Spleen (tissue), 11 donors: ENCODE results near the gene PPFIA1. TPM values are rescaled to one million over a fixed set of nuclear protein-coding genes. Genes with fewer than 3 reads are reported as not detected.

Experiments
- DNase-seq: peaks from one replicate; pipeline ENCODE4 v3.0.0-alpha.2; 2020
- H3K27ac ChIP-seq, 8 donors: fragments of 200-600 bp; sonication (generic) in 7 of 8; 1 replicate in 4 of 8; 2 replicates in 4 of 8; pipeline versions ENCODE4 v1.5.0 to v1.8.0; 2016 to 2021; ENCODE audit warnings: inconsistent platforms in 4 of 8, mild to moderate bottlenecking in 4 of 8, moderate library complexity in 1 of 8
- H3K27me3 ChIP-seq, 7 donors: fragments of 200-600 bp; sonication (generic) in 6 of 7; replicated peaks in 1 of 7; 1 replicate in 4 of 7; 2 replicates in 3 of 7; pipeline versions ENCODE4 v1.5.0 to v1.8.0; 2016 to 2021; ENCODE audit warnings: inconsistent platforms in 3 of 7, mild to moderate bottlenecking in 1 of 7
- H3K36me3 ChIP-seq, 6 donors: fragments of 200-600 bp; sonication (generic) in 5 of 6; 1 replicate in 4 of 6; 2 replicates in 2 of 6; pipeline versions ENCODE4 v1.5.0 to v1.8.0; 2016 to 2021; ENCODE audit warnings: inconsistent platforms in 2 of 6
- H3K4me1 ChIP-seq, 6 donors: fragments of 200-600 bp; sonication (generic) in 5 of 6; 1 replicate in 3 of 6; 2 replicates in 3 of 6; pipeline versions ENCODE4 v1.5.0 to v1.8.0; 2016 to 2021; ENCODE audit warnings: inconsistent platforms in 3 of 6
- H3K4me3 ChIP-seq, 8 donors: fragments of 200-600 bp; sonication (generic) in 7 of 8; 1 replicate in 4 of 8; 2 replicates in 4 of 8; pipeline versions ENCODE4 v1.5.0 to v1.8.0; 2016 to 2021; ENCODE audit warnings: inconsistent platforms in 4 of 8, mild to moderate bottlenecking in 4 of 8, moderate library complexity in 2 of 8
- H3K9me3 ChIP-seq, 8 donors: fragments of 200-600 bp; sonication (generic) in 7 of 8; 1 replicate in 4 of 8; 2 replicates in 4 of 8; pipeline versions ENCODE4 v1.5.0 to v1.8.0; 2016 to 2021; ENCODE audit warnings: inconsistent platforms in 4 of 8
- CTCF ChIP-seq, 11 experiments: fragments of 200-600 bp in 7 of 11; fragments of 450-650 bp in 4 of 11; sonication (generic) in 4 of 11; IDR thresholded peaks in 8 of 11; conservative IDR thresholded peaks in 3 of 11; 1 replicate in 7 of 11; 2 replicates in 4 of 11; pipeline versions ENCODE4 v1.4.0 to v1.8.0; 2016 to 2021; ENCODE audit warnings: antibody characterized with exemption in 11 of 11, inconsistent platforms in 4 of 11, mild to moderate bottlenecking in 1 of 11
- POLR2A ChIP-seq, 3 donors: fragments of 450-650 bp; IDR thresholded peaks; one replicate each; pipeline ENCODE4 v1.5.1; 2017; ENCODE audit warnings: antibody characterized with exemption in 3 of 3, mild to moderate bottlenecking in 1 of 3
- POLR2AphosphoS5 ChIP-seq, 3 donors: sonication (generic); formaldehyde crosslinking; IDR thresholded peaks; one replicate each; pipeline ENCODE4 v1.5.1; 2017; ENCODE audit warnings: antibody characterized with exemption in 3 of 3
- WGBS, 5 donors: extraction: QIAGEN DNeasy Blood & Tissue Kit in 3 of 5; methylation state at CpG; one replicate each; pipeline versions ENCODE4 v1.1.5 to v1.1.7; 2013 to 2018; 5-methylcytosine and 5-hydroxymethylcytosine counted together
- intact Hi-C: fragments of 100-400 bp; cut with DNase I; formaldehyde crosslinking; loops from one replicate; pipeline ENCODE4 v1.15.0; 2023; ENCODE audit warnings: low total_unique reads
- polyA plus RNA-seq, 3 donors: library from polyadenylated mRNA; stranded (reverse); fragments of 200-250 nt; gene quantifications; one replicate each; pipeline ENCODE4 v1.2.1, GENCODE V29; 2013
- total RNA-seq, 7 donors: library from RNA; depleted of rRNA in 3 of 7; stranded (reverse); fragments of >200 nt in 3 of 7; fragmentation: NEBNext Ultra II Directional in 4 of 7; extraction: Animal tissue kit (Norgen Biotek cat#: 25700) in 4 of 7; gene quantifications; one replicate each; pipeline versions ENCODE4 v1.1.0 to v1.2.1, GENCODE V29; 2016 to 2021
- donor health status: healthy with polysubstance abuse.
- donor health status: DM: no; HTN: no; CAD: no; lungs with moderate emphysema.
- donor health status: DM: no; HTN: no; CAD: no.
- donor health status: Bipolar disorder and iron deficiency.
- donor health status: healthy.
- donor health status: DM: no; HTN: no; CAD: no.
- donor health status: DM: yes; HTN: yes; CAD: no.

The PPFIA1 gene
- total and polyA plus RNA-seq, 10 donors = 7.6 to 73.5 (median 55.0) TPM

- 81 to 89% (median 84%) methylated on average over 8 of the region's 8 CpGs for WGBS, 5 donors
- Histone ChIP-seq H3K4me3 (no peak overlapping the region), H3K4me1 (peaks cover 0 to 3% (median 0%) of the 10 kb centered on the region in 6 donors), H3K27ac (no peak overlapping the region), H3K36me3 (peaks cover 0 to 95% (median 32%) of the 10 kb centered on the region in 6 donors), H3K9me3 (no peaks in the 10 kb centered on the region), H3K27me3 (peaks cover 0 to 62% (median 0%) of the 10 kb centered on the region in 7 donors)
- no peak for DNase-seq
- intact Hi-C loops = no loop called here
- TF ChIP-seq POLR2AphosphoS5 (IDR thresholded peaks at IDR 0.05) (no peak), POLR2A (IDR thresholded peaks at IDR 0.05) (no peak)
Measured at GRCh38 chr11:70429428-70429705, 158.9 kb downstream of the PPFIA1 start.

- no peaks in the 10 kb centered on the region for H3K4me1 ChIP-seq
- no peaks in the 10 kb centered on the region for H3K9me3 ChIP-seq
- H3K27me3 ChIP-seq = peaks cover 0 to 61% (median 0%) of the 10 kb centered on the region in 7 donors
- H3K4me3 ChIP-seq = no peak overlapping the region
- DNase-seq = no peak
- TF ChIP-seq CTCF (IDR thresholded peaks at IDR 0.05 in 8 of 11, conservative IDR thresholded peaks at IDR 0.05 in 3 of 11) = no peak
- no peak for TF ChIP-seq POLR2AphosphoS5 (IDR thresholded peaks at IDR 0.05)
- TF ChIP-seq POLR2A (IDR thresholded peaks at IDR 0.05) = no peak
- H3K36me3 ChIP-seq = peaks cover 0 to 95% (median 35%) of the 10 kb centered on the region in 6 donors
- 62 to 72% (median 70%) methylated on average over 11 of the region's 11 CpGs for WGBS, 5 donors
- intact Hi-C loops = no loop called here
- no peak overlapping the region for H3K27ac ChIP-seq
Measured at GRCh38 chr11:70429724-70430521, 159.4 kb downstream of the PPFIA1 start.

GRCh38 chr11:70430671-70431574 lies 160.4 kb downstream of the PPFIA1 start:
- intact Hi-C loops = no loop called here
- Histone ChIP-seq H3K27me3 (peaks cover 0 to 59% (median 0%) of the 10 kb centered on the region in 7 donors), H3K4me3 (no peak overlapping the region), H3K27ac (no peak overlapping the region), H3K9me3 (no peaks in the 10 kb centered on the region), H3K4me1 (no peaks in the 10 kb centered on the region), H3K36me3 (peaks cover 0 to 95% (median 38%) of the 10 kb centered on the region in 6 donors)
- WGBS, 5 donors = 90 to 97% (median 93%) methylated on average over 15 to 25 of the region's 25 CpGs
- no peak for DNase-seq
- no peak for TF ChIP-seq POLR2AphosphoS5 (IDR thresholded peaks at IDR 0.05)
- TF ChIP-seq POLR2A (IDR thresholded peaks at IDR 0.05) = no peak
- TF ChIP-seq CTCF (IDR thresholded peaks at IDR 0.05 in 8 of 11, conservative IDR thresholded peaks at IDR 0.05 in 3 of 11) = no peak

GRCh38 chr11:70431611-70432010 lies 161.1 kb downstream of the PPFIA1 start:
- Histone ChIP-seq H3K27me3 (peaks cover 0 to 66% (median 0%) of the 10 kb centered on the region in 7 donors), H3K4me3 (no peak overlapping the region), H3K9me3 (no peaks in the 10 kb centered on the region), H3K27ac (no peak overlapping the region), H3K36me3 (peaks cover 0 to 95% (median 44%) of the 10 kb centered on the region in 6 donors), H3K4me1 (peaks cover 0 to 2% (median 0%) of the 10 kb centered on the region in 6 donors)
- WGBS, 5 donors = 90 to 97% (median 94%) methylated on average over 12 of the region's 12 CpGs
- TF ChIP-seq POLR2AphosphoS5 (IDR thresholded peaks at IDR 0.05) = no peak
- no peak for TF ChIP-seq CTCF (IDR thresholded peaks at IDR 0.05 in 8 of 11, conservative IDR thresholded peaks at IDR 0.05 in 3 of 11)
- TF ChIP-seq POLR2A (IDR thresholded peaks at IDR 0.05) = no peak
- intact Hi-C loops = no loop called here
- DNase-seq = no peak
